ENCODE measurements around the gene MOCS1. TPM values are rescaled to one million over a fixed set of nuclear protein-coding genes. Genes with fewer than 3 reads are reported as not detected.

Gene MOCS1
- total RNA-seq, 2 donors from 2014 or later: 18.3 to 27.3 TPM

DNA sequence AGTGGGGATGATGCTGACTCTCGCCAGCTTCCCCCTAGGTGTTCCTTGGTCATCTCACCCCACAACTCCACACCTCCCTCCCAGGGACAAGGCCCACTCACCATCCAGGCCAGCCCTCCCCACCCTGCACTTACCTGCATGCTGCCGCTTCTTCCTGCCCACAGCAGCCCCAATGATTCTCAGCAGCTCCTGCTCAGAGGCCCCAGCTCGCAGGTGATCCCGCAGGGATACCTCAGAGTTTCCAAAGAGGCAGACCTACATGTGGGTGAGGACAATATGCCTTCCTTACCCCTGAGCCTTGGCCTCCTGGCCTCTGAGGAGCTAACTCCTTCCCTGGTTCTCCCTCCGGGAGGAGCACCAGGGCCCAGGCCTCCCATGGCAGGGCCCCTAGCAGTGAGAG, 24.6 kb downstream of the MOCS1 start:
- peak; percentile 52 for DNase-seq (ENCODE audit: low spot score)
- intact Hi-C loops (cut with DNase I): no loop called here

- peak; percentile 57 for DNase-seq (ENCODE audit: low spot score)
- intact Hi-C loops (cut with DNase I): no loop called here
Measured at GRCh38 chr6:39908838-39909583, 25.3 kb downstream of the MOCS1 start.

GRCh38 chr6:39907871-39908575, 26.2 kb downstream of the MOCS1 start:
- peak; percentile 29 for DNase-seq (ENCODE audit: low spot score)
- intact Hi-C loops (cut with DNase I): no loop called here

DNA sequence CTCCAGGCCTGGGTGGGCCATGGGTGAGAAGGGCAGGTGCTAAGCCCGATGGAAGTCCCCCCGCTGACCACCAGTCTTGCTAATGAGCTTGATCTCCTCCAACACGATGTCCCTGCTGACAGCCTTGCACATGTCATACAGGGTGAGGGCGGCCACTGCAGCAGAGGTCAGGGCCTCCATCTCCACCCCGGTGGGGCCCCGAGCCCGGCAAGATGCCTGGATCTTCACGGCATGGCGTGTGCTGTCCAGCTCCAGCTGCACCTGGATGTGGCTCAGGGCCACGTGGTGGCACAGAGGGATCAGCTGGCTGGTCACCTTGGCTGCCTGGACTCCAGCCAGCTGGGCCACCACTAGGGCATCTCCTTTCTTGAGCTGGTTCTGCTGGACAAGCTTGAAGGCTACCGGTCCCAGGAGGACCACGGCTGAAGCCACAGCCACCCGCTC, 27.9 kb downstream of the MOCS1 start:
- intact Hi-C loops (cut with DNase I): no loop called here
- peak; percentile 76 for DNase-seq (ENCODE audit: low spot score)

DNA sequence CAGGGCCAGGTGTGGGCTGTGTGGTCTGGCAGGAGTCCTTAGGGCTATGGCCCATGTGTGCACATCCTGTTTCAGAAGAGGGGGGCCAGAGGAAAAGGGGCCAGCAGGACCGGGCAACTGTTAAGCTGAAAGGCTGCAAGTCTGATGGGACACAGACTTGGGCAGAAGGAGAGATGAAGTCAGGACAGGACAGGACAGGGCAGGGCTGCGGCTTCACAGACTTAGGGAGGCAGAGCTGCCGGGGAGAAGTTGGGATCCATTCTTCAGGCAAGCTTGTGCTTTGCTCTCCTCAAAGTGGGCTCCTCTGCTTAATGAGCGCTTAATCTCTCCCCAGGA, 28.7 kb downstream of the MOCS1 start:
- DNase-seq (ENCODE audit: low spot score): peak; percentile 40
- intact Hi-C loops (cut with DNase I): no loop called here

DNA sequence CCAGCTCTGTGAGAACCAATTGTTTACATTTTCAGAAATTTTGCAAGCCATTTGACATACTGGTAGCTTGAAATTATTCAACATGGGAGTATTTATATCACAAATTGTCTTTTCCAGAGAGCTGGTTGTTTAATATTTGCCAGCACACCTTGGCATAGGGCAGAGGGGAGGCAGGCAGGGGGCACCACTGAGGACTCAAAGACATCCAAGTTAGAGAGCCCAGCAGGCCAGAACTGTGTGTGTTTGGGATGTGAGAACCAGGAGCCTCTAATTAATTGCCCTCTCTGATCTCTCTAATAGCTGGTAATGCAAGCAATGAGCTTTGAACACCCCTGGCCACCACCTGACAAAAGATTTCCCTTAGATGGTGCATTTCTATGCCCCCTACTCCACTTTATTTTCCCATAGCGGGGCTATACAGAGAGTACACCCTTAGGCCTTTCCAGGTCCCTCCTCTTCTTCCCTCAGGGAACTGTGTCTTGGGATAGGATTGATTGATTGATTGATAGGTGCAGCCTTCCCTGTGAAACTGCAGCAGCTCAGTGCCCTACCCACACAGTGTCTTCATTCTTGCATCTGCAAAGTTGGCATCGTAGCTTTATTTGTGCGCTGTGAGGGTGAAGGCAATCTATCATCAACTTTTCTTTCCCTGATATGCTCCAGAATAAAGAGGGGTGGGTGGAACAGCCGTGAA, 29.2 kb downstream of the MOCS1 start:
- no peak for DNase-seq (ENCODE audit: low spot score)
- intact Hi-C loops (cut with DNase I): no loop called here

- intact Hi-C loops (cut with DNase I): no loop called here
Measured at GRCh38 chr6:39903656-39904055, 30.6 kb downstream of the MOCS1 start.

DNA sequence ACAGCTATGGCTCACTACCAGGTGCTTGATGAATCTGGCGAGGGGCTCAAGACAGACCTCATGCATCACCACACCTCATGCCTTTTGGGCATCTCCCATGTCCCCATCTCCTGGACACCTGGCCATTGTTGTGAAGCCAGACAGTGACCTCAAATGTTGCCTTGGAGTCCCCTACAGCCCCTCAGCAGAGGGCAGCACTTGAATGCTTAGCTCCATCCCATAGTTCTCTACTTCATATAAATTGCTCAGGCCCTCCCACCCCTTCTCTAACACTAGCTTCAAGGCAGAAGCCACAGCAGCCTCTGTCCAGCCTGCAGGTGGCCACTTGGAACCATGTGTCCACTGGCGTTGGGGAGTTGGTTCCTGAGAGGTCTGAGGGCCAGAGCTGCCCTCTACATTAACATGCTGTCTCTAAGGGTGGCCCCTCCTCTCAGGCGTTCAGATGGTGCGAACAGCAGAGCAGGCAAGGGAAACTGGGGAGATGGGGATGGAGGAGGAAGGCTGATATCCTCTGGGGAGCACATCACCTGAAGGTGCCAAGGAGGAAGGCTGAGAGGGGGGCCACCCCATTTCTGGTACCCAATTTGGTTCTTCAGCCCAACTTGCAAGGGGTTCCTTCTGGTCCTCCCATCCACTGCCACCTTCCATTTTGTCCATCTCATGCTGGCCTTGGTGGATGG, 31.3 kb downstream of the MOCS1 start:
- DNase-seq (ENCODE audit: low spot score): peak; percentile 44
- intact Hi-C loops (cut with DNase I): no loop called here

More at GRCh38 chr6:39903656-39904055, 30.6 kb downstream of the MOCS1 start:
- DNase-seq (ENCODE audit: low spot score): peak; percentile 75

DNA sequence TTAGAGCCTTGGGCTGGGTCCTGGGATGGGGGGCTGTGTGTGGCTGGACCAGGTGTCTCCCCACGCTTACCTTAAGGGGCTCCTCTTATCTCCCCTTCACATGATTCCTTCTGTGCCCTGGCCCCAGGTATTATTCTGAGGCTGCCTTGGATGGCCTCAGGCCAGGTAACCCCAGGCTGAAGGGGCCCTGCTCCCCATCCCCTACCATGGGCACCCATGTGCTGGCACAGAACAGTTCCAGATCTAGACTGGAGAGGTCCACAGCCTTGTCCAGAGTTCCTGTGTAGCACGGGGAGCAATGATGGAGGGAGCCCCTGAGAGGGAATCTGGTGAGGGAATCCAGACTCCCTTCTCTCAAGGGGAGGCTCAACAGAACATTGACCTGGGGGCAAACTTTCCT, 32.1 kb downstream of the MOCS1 start:
- intact Hi-C loops (cut with DNase I): no loop called here
- no peak for DNase-seq (ENCODE audit: low spot score)

GRCh38 chr6:39901670-39902069, 32.6 kb downstream of the MOCS1 start:
- DNase-seq (ENCODE audit: low spot score): peak; percentile 82
- intact Hi-C loops (cut with DNase I): no loop called here

- intact Hi-C loops (cut with DNase I): no loop called here
- DNase-seq (ENCODE audit: low spot score): peak; percentile 41
Measured at GRCh38 chr6:39901116-39901655, 33.1 kb downstream of the MOCS1 start.

DNA sequence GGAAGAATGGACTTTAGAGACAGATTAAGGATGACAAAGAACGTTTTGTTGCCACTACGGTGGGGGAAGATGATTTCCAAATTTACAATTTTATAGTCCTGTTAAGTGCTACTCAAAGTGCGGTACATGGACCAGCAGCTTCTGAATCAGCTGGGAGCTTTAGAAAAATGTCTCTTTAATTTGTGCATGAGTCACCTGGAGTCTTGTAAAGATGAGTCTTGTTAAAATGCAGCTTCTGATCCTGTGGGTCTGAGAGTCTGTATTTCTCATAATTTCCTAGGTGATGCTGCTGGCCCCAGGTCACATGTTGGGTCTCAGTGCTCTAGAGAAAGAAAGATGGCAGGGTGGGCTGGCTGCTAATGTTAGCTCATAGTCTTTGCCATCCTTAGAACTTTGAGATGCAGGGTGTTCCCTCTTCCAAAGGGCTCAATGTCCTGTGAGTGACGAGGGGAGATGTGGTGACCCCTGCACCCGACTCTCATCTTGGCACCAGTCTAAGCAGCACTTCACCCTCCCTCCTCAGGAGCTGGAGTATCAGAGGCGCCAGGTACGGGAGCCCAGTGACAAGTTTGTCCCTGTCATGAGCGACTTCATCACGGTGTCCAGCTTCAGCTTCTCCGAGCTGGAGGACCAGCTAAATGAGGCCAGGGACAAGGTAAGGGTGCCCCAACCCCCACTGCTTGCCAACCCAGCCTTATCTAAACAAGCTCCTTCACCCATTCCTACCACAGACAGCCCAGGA, 34.5 kb downstream of the MOCS1 start:
- peak; percentile 32 for DNase-seq (ENCODE audit: low spot score)
- intact Hi-C loops (cut with DNase I): loop anchor here (10.0 kb wide), 1 partner anchor 535 kb away; no protein-coding TSS in a partner anchor

- peak; percentile 41 for DNase-seq (ENCODE audit: low spot score)
Measured at GRCh38 chr6:39898625-39899024, 35.6 kb downstream of the MOCS1 start.

DNA sequence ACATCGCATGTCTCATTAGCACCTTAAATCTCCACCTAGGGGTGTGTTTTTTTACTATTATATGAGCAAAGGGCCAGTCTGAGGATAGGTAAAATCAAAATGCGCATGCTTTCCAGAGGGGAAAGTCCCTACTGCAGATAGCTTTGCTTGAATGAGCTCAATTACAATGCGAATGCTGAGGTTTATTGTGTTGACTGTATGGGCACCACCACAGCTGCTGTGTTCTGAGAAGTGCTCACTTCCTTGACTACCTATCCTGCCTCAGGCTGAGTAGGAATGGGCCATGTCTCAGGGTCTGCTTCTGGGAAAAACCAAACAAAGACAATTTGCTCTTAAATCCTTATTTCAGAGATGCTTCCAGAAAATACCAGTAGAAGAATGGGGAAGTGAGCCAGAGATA, 36.6 kb downstream of the MOCS1 start:
- DNase-seq (ENCODE audit: low spot score): no peak
- intact Hi-C loops (cut with DNase I): loop anchor here (10.0 kb wide), 1 partner anchor 533 kb away; no protein-coding TSS in a partner anchor

More at GRCh38 chr6:39898625-39899024, 35.6 kb downstream of the MOCS1 start:
- intact Hi-C loops (cut with DNase I): loop anchor here (10.0 kb wide), 1 partner anchor 534 kb away; no protein-coding TSS in a partner anchor

DNA sequence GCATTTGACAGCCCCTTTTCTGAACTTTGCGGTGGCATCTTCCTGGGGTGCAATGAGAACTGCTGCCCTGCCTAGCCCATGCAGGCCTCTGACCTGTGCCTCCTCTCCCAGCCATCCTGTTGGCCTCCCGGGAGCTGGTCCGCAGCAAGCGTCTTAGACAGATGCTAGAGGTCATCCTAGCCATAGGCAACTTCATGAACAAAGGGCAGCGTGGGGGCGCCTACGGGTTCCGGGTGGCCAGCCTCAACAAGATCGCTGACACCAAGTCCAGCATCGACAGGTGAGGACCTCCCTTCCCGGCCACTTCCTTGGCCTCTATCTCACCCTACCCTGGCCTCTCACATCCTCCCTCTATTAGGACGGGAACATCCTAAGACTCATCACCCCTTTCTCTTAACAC, 37.6 kb downstream of the MOCS1 start:
- peak; percentile 45 for DNase-seq (ENCODE audit: low spot score)

GRCh38 chr6:39893286-39893685, 41.0 kb downstream of the MOCS1 start:
- intact Hi-C loops (cut with DNase I): loop anchor here (5.0 to 10.0 kb wide), 2 partner anchors 528 to 936 kb away; no protein-coding TSS in a partner anchor
- no peak for DNase-seq (ENCODE audit: low spot score)

More for the DNA sequence above, 37.6 kb downstream of the MOCS1 start:
- intact Hi-C loops (cut with DNase I): loop anchor here (10.0 kb wide), 1 partner anchor 532 kb away; no protein-coding TSS in a partner anchor

DNA sequence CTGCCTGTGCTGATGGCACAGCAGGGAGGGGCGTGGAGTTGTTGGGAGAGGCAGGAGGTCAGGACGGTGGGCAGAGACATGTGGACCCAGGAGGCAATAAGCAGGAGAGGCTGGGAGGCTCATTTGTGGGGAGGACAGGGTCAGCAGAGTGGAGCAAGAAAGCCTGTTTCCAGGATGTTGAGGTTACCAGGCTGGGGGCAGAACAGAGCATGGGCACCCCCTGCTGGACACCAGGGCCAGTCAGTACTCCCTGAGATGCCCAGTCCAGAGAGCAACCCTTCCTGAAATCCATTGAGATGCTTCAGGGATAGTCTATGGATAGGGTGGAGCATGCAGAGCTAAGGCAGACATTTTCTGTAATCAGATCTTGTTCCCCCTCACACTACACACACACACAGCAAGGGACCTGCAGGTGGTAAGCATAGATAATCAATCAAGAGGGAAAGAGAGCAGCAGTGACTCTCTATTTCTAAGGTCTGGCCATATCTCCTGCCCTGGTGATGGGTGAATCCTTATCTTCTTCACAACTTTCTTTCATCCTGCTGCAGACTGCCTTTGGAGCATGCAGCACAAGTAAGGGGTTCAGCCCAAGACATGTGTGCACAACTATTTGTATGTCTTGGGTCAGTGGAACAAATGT, 41.7 kb downstream of the MOCS1 start:
- DNase-seq (ENCODE audit: low spot score): peak; percentile 92
- intact Hi-C loops (cut with DNase I): loop anchor here (5.0 to 10.0 kb wide), 2 partner anchors 528 to 935 kb away; no protein-coding TSS in a partner anchor

- intact Hi-C loops (cut with DNase I): loop anchor here (5.0 to 10.0 kb wide), 2 partner anchors 527 to 935 kb away; no protein-coding TSS in a partner anchor
- DNase-seq (ENCODE audit: low spot score): no peak
Measured at GRCh38 chr6:39891976-39892375, 42.3 kb downstream of the MOCS1 start.
